Nephron (organoid): ENCODE results near the gene RBFOX1.

Experiments used
- H3K27ac Mint-ChIP-seq, 3 experiments: 2 replicates each; pipeline ENCODE4 v1.8.0; 2020; ENCODE audit warnings: mixed read lengths in 3 of 3, mild to moderate bottlenecking in 2 of 3, moderate library complexity in 1 of 3
- H3K27me3 Mint-ChIP-seq: 2 replicates; pipeline ENCODE4 v1.8.0; 2021; ENCODE audit warnings: low read depth, mild to moderate bottlenecking, moderate library complexity, mixed read lengths
- H3K36me3 Mint-ChIP-seq: 2 replicates; pipeline ENCODE4 v1.8.0; 2020; ENCODE audit warnings: low read depth, mixed read lengths
- H3K4me1 Mint-ChIP-seq: 2 replicates; pipeline ENCODE4 v1.8.0; 2020; ENCODE audit warnings: mixed read lengths
- H3K4me3 Mint-ChIP-seq, 3 experiments: 2 replicates each; pipeline ENCODE4 v1.8.0; 2020; ENCODE audit warnings: mild to moderate bottlenecking in 3 of 3, mixed read lengths in 3 of 3, moderate library complexity in 2 of 3
- H3K9me3 Mint-ChIP-seq: 2 replicates; pipeline ENCODE4 v1.8.0; 2020; ENCODE audit warnings: mixed read lengths
- CTCF ChIP-seq, 3 experiments: fragments of 200-600 bp; sonication (generic); IDR thresholded peaks; one replicate each; pipeline ENCODE4 v1.5.0; 2021; ENCODE audit warnings: antibody characterized with exemption in 3 of 3; ENCODE audit not compliant: unreplicated experiment in 3 of 3

Gene RBFOX1

GRCh38 chr16:7436306-7436705, 103.7 kb downstream of the RBFOX1 start:
- H3K27me3 Mint-ChIP-seq: no peaks in the 10 kb centered on the region
- H3K4me3 Mint-ChIP-seq: no peak overlapping the region
- no peak overlapping the region for H3K27ac Mint-ChIP-seq
- no peaks in the 10 kb centered on the region for H3K9me3 Mint-ChIP-seq
- peaks cover 14% of the 10 kb centered on the region for H3K4me1 Mint-ChIP-seq
- TF ChIP-seq CTCF (IDR thresholded peaks at IDR 0.05; ENCODE audit: unreplicated experiment in 3 of 3): no peak
- H3K36me3 Mint-ChIP-seq: peaks cover 4% of the 10 kb centered on the region

DNA sequence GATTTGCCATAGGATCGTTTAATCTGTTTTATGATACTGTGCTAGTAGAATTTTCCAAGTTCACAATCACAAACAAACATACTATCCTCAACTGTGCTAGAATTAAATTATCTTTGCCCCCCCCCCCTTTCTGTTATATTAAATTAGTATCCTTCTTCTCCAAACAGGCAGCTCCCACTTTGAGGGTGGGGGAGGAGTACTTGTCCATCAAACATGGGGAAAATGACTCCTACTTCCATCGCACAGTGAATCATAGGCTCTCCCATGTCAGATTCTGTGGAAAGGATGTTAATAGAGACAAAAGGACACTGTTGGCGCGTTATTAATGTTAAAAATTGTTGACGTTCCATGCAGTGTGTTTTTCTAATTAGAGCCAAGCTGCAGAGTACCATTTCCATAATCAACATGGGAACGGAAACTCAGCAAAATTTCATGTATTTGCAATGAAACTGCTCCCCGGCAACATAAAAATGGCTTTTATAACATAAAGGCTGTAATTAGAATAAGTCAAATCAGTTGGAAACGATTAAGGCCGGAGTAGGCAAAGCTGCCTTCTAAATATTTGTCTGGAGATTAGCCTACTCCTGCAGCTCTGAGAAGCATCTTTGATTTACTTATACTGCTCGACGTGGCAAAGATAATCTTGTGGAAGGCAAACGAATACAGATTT, 104.6 kb downstream of the RBFOX1 start:
- peak overlapping the region in 1 of 3 experiments; percentile 7 for H3K4me3 Mint-ChIP-seq
- H3K36me3 Mint-ChIP-seq: peaks cover 4% of the 10 kb centered on the region
- H3K4me1 Mint-ChIP-seq: peaks cover 22% of the 10 kb centered on the region
- TF ChIP-seq CTCF (IDR thresholded peaks at IDR 0.05; ENCODE audit: unreplicated experiment in 3 of 3): no peak
- H3K27ac Mint-ChIP-seq: peak overlapping the region in 2 of 3 experiments; percentile 10 to 83
- no peaks in the 10 kb centered on the region for H3K9me3 Mint-ChIP-seq
- H3K27me3 Mint-ChIP-seq: no peaks in the 10 kb centered on the region

DNA sequence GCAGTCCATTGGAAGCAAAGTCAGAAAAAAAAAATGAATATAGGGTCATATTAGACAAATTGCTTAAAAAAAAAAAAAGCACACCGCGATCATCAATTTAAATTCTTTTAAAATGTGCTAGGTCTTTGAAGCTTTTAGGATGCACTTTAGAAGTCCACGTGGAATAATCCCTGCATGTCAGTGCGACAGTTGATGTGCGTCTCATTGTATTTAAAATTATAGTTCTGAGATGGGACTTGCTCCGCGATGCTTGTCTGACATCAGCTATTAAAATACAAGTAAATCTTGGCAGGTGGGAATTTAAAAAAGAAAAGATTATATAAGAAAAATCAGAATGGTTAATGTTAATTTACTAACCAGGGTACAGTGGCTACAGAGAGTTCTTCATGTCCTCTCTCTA, 105.2 kb downstream of the RBFOX1 start:
- no peak for TF ChIP-seq CTCF (IDR thresholded peaks at IDR 0.05; ENCODE audit: unreplicated experiment in 3 of 3)
- no peaks in the 10 kb centered on the region for H3K27me3 Mint-ChIP-seq
- H3K9me3 Mint-ChIP-seq: no peaks in the 10 kb centered on the region
- peak overlapping the region in 2 of 3 experiments; percentile 10 to 83 for H3K27ac Mint-ChIP-seq
- H3K4me3 Mint-ChIP-seq: no peak overlapping the region
- peaks cover 4% of the 10 kb centered on the region for H3K36me3 Mint-ChIP-seq
- H3K4me1 Mint-ChIP-seq: peaks cover 28% of the 10 kb centered on the region

- no peaks in the 10 kb centered on the region for H3K9me3 Mint-ChIP-seq
- H3K27ac Mint-ChIP-seq: peak overlapping the region in 2 of 3 experiments; percentile 32
- TF ChIP-seq CTCF (IDR thresholded peaks at IDR 0.05; ENCODE audit: unreplicated experiment in 3 of 3): no peak
- peaks cover 32% of the 10 kb centered on the region for H3K4me1 Mint-ChIP-seq
- H3K36me3 Mint-ChIP-seq: peaks cover 4% of the 10 kb centered on the region
- no peaks in the 10 kb centered on the region for H3K27me3 Mint-ChIP-seq
- H3K4me3 Mint-ChIP-seq: no peak overlapping the region
These were observed 106.0 kb downstream of the RBFOX1 start for GRCh38 chr16:7438601-7439000.

DNA sequence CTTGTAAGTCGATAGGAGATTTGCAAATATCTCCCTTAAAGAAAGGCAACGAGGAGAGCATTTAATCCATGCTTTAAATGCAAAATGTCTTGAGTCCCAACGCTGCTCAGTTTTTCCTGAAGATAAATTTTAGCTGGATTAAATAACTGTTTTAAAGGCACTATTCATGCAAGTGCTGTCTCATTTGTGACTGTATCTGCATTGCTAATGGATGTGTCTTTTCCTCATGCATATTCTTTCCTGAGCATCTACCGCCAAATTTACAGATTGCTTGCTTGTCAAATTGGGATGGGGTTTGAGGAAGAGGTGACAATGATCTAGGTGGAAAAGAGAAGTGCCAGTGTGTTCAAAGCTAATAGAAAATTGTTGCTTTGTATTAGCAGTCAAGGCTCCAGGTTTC, 106.9 kb downstream of the RBFOX1 start:
- peaks cover 39% of the 10 kb centered on the region for H3K4me1 Mint-ChIP-seq
- no peak for TF ChIP-seq CTCF (IDR thresholded peaks at IDR 0.05; ENCODE audit: unreplicated experiment in 3 of 3)
- no peak overlapping the region for H3K27ac Mint-ChIP-seq
- no peaks in the 10 kb centered on the region for H3K9me3 Mint-ChIP-seq
- no peak overlapping the region for H3K4me3 Mint-ChIP-seq
- H3K36me3 Mint-ChIP-seq: peaks cover 4% of the 10 kb centered on the region
- no peaks in the 10 kb centered on the region for H3K27me3 Mint-ChIP-seq

GRCh38 chr16:7440886-7441400, 108.3 kb downstream of the RBFOX1 start:
- Mint-ChIP-seq H3K27me3 (no peaks in the 10 kb centered on the region), H3K9me3 (no peaks in the 10 kb centered on the region), H3K27ac (peak overlapping the region in 2 of 3 experiments; percentile 76 to 80), H3K4me3 (no peak overlapping the region), H3K36me3 (no peaks in the 10 kb centered on the region), H3K4me1 (peaks cover 42% of the 10 kb centered on the region)
- no peak for TF ChIP-seq CTCF (IDR thresholded peaks at IDR 0.05; ENCODE audit: unreplicated experiment in 3 of 3)
